ENCODE data around the gene PTPRT. TPM values are rescaled to one million over a fixed set of nuclear protein-coding genes. Genes with fewer than 3 reads are reported as not detected.

The PTPRT gene
- total RNA-seq, 1 donor from 2014 or later, result not detected

- H3K4me3 Mint-ChIP-seq (ENCODE audit: unreplicated experiment), result no peak overlapping the region
- DNase-seq (ENCODE audit: low spot score), result no peak
- no peaks in the 10 kb centered on the region for H3K9me3 Mint-ChIP-seq (ENCODE audit: low read depth)
- H3K4me1 Mint-ChIP-seq (ENCODE audit: low read depth), result no peaks in the 10 kb centered on the region
- no peaks in the 10 kb centered on the region for H3K27me3 Mint-ChIP-seq (ENCODE audit: low read depth)
- no peak overlapping the region for H3K27ac Mint-ChIP-seq (ENCODE audit: unreplicated experiment)
- H3K36me3 Mint-ChIP-seq (ENCODE audit: low read depth), result no peaks in the 10 kb centered on the region
- no peak for TF ChIP-seq CTCF (IDR thresholded peaks at IDR 0.05)
Measured at GRCh38 chr20:42493001-42493400, 696.7 kb downstream of the PTPRT start.

DNA sequence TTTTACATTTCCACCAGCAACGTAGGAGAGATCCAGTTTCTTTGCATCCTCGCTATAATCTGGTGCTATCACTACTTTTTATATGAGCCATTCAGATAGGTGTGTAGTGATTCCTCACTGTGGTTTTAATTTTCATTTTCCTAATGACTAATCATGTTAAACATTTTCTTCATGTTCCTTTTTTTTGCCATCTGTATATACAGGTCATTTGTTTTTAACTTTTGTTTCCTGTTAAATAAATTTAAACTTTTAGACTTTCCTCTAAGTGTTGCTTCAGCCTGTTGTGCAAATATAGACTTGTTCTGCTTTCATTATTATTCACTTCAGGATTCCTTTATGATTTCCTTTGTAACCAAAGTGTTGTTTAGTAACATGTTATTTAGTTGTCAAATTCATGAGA is 697.4 kb downstream of the PTPRT start:
- H3K27me3 Mint-ChIP-seq (ENCODE audit: low read depth), result no peaks in the 10 kb centered on the region
- H3K4me1 Mint-ChIP-seq (ENCODE audit: low read depth), result no peaks in the 10 kb centered on the region

DNA sequence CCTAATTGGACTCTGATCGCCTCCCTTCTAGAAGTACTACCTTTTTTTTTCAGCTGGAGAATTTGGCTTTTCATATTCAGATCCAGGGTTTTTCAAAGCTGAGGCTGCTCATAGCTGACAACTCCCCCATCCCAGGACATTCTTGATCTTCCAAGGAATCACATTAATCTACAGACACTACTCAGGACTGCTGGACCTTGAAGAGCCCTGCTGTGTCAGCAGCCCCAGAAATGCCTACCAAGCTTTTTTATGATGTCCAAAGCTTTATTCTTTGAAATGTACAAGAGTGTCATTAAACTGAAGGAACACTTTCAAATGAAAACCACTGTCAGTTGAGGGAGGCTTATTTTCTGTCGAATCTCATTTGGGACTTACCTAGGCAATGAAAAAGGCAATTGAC is 704.1 kb downstream of the PTPRT start:
- no peaks in the 10 kb centered on the region for H3K4me1 Mint-ChIP-seq (ENCODE audit: low read depth)
- H3K4me3 Mint-ChIP-seq (ENCODE audit: unreplicated experiment), result no peak overlapping the region
- no peak overlapping the region for H3K27ac Mint-ChIP-seq (ENCODE audit: unreplicated experiment)

More for the DNA sequence above, 697.4 kb downstream of the PTPRT start:
- no peak for TF ChIP-seq CTCF (IDR thresholded peaks at IDR 0.05)
- Mint-ChIP-seq H3K27ac (ENCODE audit: unreplicated experiment) (no peak overlapping the region), H3K9me3 (ENCODE audit: low read depth) (no peaks in the 10 kb centered on the region), H3K4me3 (ENCODE audit: unreplicated experiment) (no peak overlapping the region), H3K36me3 (ENCODE audit: low read depth) (no peaks in the 10 kb centered on the region)
- no peak for DNase-seq (ENCODE audit: low spot score)

DNA sequence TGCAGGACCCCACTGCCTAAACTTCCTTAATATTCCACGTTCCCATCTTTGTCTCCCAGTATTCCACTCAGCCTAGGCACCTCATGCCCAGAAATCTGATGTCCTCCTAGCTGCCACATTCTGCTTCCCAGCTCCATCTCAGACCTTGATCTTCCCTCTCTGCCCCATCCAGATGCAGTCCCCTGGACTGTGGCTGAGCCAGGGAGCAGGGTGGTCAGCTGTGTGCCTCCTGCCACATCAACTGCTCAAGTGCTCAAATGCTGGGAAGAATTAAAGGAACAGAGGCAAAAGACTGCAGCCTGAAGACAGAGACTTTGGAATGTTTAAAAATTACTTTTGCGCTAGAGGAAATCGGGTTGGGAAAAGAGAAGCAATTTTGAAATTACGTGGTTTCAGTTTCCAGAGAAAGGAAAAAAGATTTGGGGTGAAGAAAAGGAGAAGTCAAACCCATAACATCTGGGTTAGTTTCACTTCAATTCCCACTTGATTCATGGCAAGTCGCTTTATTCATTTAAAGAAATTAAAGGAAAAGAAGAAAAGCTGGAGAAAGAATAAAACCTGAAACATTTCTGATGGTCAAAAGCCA is 704.8 kb downstream of the PTPRT start:
- TF ChIP-seq CTCF (IDR thresholded peaks at IDR 0.05), result no peak
- H3K4me1 Mint-ChIP-seq (ENCODE audit: low read depth), result no peaks in the 10 kb centered on the region
- no peak overlapping the region for H3K27ac Mint-ChIP-seq (ENCODE audit: unreplicated experiment)
- DNase-seq (ENCODE audit: low spot score), result no peak
- H3K36me3 Mint-ChIP-seq (ENCODE audit: low read depth), result no peaks in the 10 kb centered on the region
- H3K4me3 Mint-ChIP-seq (ENCODE audit: unreplicated experiment), result no peak overlapping the region
- H3K9me3 Mint-ChIP-seq (ENCODE audit: low read depth), result peaks cover 2% of the 10 kb centered on the region
- H3K27me3 Mint-ChIP-seq (ENCODE audit: low read depth), result peaks cover 3% of the 10 kb centered on the region

More for the DNA sequence above, 704.1 kb downstream of the PTPRT start:
- no peak for DNase-seq (ENCODE audit: low spot score)
- no peak for TF ChIP-seq CTCF (IDR thresholded peaks at IDR 0.05)
- H3K36me3 Mint-ChIP-seq (ENCODE audit: low read depth), result no peaks in the 10 kb centered on the region
- peaks cover 3% of the 10 kb centered on the region for H3K27me3 Mint-ChIP-seq (ENCODE audit: low read depth)
- H3K9me3 Mint-ChIP-seq (ENCODE audit: low read depth), result peaks cover 2% of the 10 kb centered on the region

DNA sequence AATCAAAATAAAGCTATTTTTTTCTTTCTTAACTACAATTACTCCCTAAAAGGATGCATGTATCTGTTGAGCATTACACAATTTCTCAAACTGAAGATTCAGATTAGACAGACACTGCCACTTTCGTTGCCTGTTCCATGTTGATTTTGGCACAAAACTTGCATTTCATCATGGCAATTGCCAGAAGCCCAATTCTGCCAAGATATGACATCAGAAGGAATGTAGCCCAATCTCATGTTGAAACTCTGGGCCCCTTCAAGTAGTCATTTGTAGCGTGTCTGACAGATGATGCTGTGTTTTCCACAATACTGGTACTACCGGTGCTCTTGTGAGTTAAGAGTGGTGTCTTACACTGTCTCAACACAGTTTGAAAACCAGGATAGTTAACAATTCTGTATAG is 705.4 kb downstream of the PTPRT start:
- Mint-ChIP-seq H3K36me3 (ENCODE audit: low read depth) (no peaks in the 10 kb centered on the region), H3K9me3 (ENCODE audit: low read depth) (peaks cover 2% of the 10 kb centered on the region), H3K4me3 (ENCODE audit: unreplicated experiment) (no peak overlapping the region), H3K27ac (ENCODE audit: unreplicated experiment) (no peak overlapping the region), H3K4me1 (ENCODE audit: low read depth) (no peaks in the 10 kb centered on the region), H3K27me3 (ENCODE audit: low read depth) (peaks cover 3% of the 10 kb centered on the region)
- no peak for DNase-seq (ENCODE audit: low spot score)
- TF ChIP-seq CTCF (IDR thresholded peaks at IDR 0.05), result no peak

All from chondrocyte (in vitro differentiated cells).